ENCODE results near the gene FAM216B.
"Not testable (repeated sequence)": the region's sequence is repeated elsewhere in the genome, so short reads cannot be mapped to it uniquely, and the experiment has no call there.

The FAM216B gene

GRCh38 chr13:42753697-42754096, 27.7 kb upstream of the FAM216B start:
- H3K36me3 ChIP-seq (ENCODE audit: control insufficient read depth, insufficient read depth, low read length, severe bottlenecking) = no peaks in the 10 kb centered on the region
- no peak overlapping the region for H3K4me3 ChIP-seq (ENCODE audit: low read length)
- H3K9ac ChIP-seq (ENCODE audit: low read length) = no peak overlapping the region
- H3K27me3 ChIP-seq (replicated peaks; ENCODE audit: control insufficient read depth, insufficient read depth, low read length) = no peaks in the 10 kb centered on the region
- DNase-seq (ENCODE audit: low read depth) = no peak
- peaks cover 11% of the 10 kb centered on the region for H3K4me1 ChIP-seq (ENCODE audit: control insufficient read depth, insufficient read depth, low read length)
- H3K9me3 ChIP-seq (ENCODE audit: control insufficient read depth, low read length) = no peaks in the 10 kb centered on the region

- no peaks in the 10 kb centered on the region for H3K36me3 ChIP-seq (ENCODE audit: control insufficient read depth, insufficient read depth, low read length, severe bottlenecking)
- H3K27me3 ChIP-seq (replicated peaks; ENCODE audit: control insufficient read depth, insufficient read depth, low read length) = no peaks in the 10 kb centered on the region
- peaks cover 11% of the 10 kb centered on the region for H3K4me1 ChIP-seq (ENCODE audit: control insufficient read depth, insufficient read depth, low read length)
- peak; percentile 16 for DNase-seq (ENCODE audit: low read depth)
- no peak overlapping the region for H3K9ac ChIP-seq (ENCODE audit: low read length)
- H3K9me3 ChIP-seq (ENCODE audit: control insufficient read depth, low read length) = no peaks in the 10 kb centered on the region
- no peak overlapping the region for H3K4me3 ChIP-seq (ENCODE audit: low read length)
Measured at GRCh38 chr13:42754801-42755510, 26.4 kb upstream of the FAM216B start.

GRCh38 chr13:42757678-42758420, 23.5 kb upstream of the FAM216B start:
- Histone ChIP-seq H3K36me3 (ENCODE audit: control insufficient read depth, insufficient read depth, low read length, severe bottlenecking) (no peaks in the 10 kb centered on the region), H3K9ac (ENCODE audit: low read length) (no peak overlapping the region), H3K27me3 (replicated peaks; ENCODE audit: control insufficient read depth, insufficient read depth, low read length) (no peaks in the 10 kb centered on the region)

GRCh38 chr13:42758515-42758914, 22.9 kb upstream of the FAM216B start:
- no peak overlapping the region for H3K9ac ChIP-seq (ENCODE audit: low read length)
- H3K36me3 ChIP-seq (ENCODE audit: control insufficient read depth, insufficient read depth, low read length, severe bottlenecking) = no peaks in the 10 kb centered on the region
- H3K9me3 ChIP-seq (ENCODE audit: control insufficient read depth, low read length) = no peaks in the 10 kb centered on the region
- H3K4me3 ChIP-seq (ENCODE audit: low read length) = no peak overlapping the region
- H3K27me3 ChIP-seq (replicated peaks; ENCODE audit: control insufficient read depth, insufficient read depth, low read length) = no peaks in the 10 kb centered on the region
- H3K4me1 ChIP-seq (ENCODE audit: control insufficient read depth, insufficient read depth, low read length) = no peaks in the 10 kb centered on the region
- DNase-seq (ENCODE audit: low read depth) = no peak

More at GRCh38 chr13:42757678-42758420, 23.5 kb upstream of the FAM216B start:
- Histone ChIP-seq H3K4me3 (ENCODE audit: low read length) (no peak overlapping the region), H3K4me1 (ENCODE audit: control insufficient read depth, insufficient read depth, low read length) (no peaks in the 10 kb centered on the region), H3K9me3 (ENCODE audit: control insufficient read depth, low read length) (no peaks in the 10 kb centered on the region)
- no peak for DNase-seq (ENCODE audit: low read depth)

- no peak for DNase-seq (ENCODE audit: low read depth)
- H3K36me3 ChIP-seq (ENCODE audit: control insufficient read depth, insufficient read depth, low read length, severe bottlenecking) = no peaks in the 10 kb centered on the region
- H3K9me3 ChIP-seq (ENCODE audit: control insufficient read depth, low read length) = no peaks in the 10 kb centered on the region
- H3K4me3 ChIP-seq (ENCODE audit: low read length) = no peak overlapping the region
- H3K27me3 ChIP-seq (replicated peaks; ENCODE audit: control insufficient read depth, insufficient read depth, low read length) = no peaks in the 10 kb centered on the region
- no peaks in the 10 kb centered on the region for H3K4me1 ChIP-seq (ENCODE audit: control insufficient read depth, insufficient read depth, low read length)
- no peak overlapping the region for H3K9ac ChIP-seq (ENCODE audit: low read length)
Measured at GRCh38 chr13:42760951-42761350, 20.4 kb upstream of the FAM216B start.

- no peaks in the 10 kb centered on the region for H3K9me3 ChIP-seq (ENCODE audit: control insufficient read depth, low read length)
- no peaks in the 10 kb centered on the region for H3K27me3 ChIP-seq (replicated peaks; ENCODE audit: control insufficient read depth, insufficient read depth, low read length)
- no peak overlapping the region for H3K4me3 ChIP-seq (ENCODE audit: low read length)
- DNase-seq (ENCODE audit: low read depth) = peak; percentile 15
- no peaks in the 10 kb centered on the region for H3K4me1 ChIP-seq (ENCODE audit: control insufficient read depth, insufficient read depth, low read length)
- H3K36me3 ChIP-seq (ENCODE audit: control insufficient read depth, insufficient read depth, low read length, severe bottlenecking) = no peaks in the 10 kb centered on the region
- no peak overlapping the region for H3K9ac ChIP-seq (ENCODE audit: low read length)
Measured at GRCh38 chr13:42762251-42762650, 19.1 kb upstream of the FAM216B start.

GRCh38 chr13:42762917-42763316, 18.5 kb upstream of the FAM216B start:
- Histone ChIP-seq H3K9me3 (ENCODE audit: control insufficient read depth, low read length) (no peaks in the 10 kb centered on the region), H3K9ac (ENCODE audit: low read length) (no peak overlapping the region), H3K36me3 (ENCODE audit: control insufficient read depth, insufficient read depth, low read length, severe bottlenecking) (no peaks in the 10 kb centered on the region), H3K27me3 (replicated peaks; ENCODE audit: control insufficient read depth, insufficient read depth, low read length) (no peaks in the 10 kb centered on the region), H3K4me1 (ENCODE audit: control insufficient read depth, insufficient read depth, low read length) (no peaks in the 10 kb centered on the region), H3K4me3 (ENCODE audit: low read length) (no peak overlapping the region)
- peak; percentile 51 for DNase-seq (ENCODE audit: low read depth)

GRCh38 chr13:42766016-42766415, 15.4 kb upstream of the FAM216B start:
- no peak for DNase-seq (ENCODE audit: low read depth)
- Histone ChIP-seq H3K4me1 (ENCODE audit: control insufficient read depth, insufficient read depth, low read length) (no peaks in the 10 kb centered on the region), H3K4me3 (ENCODE audit: low read length) (no peak overlapping the region), H3K9ac (ENCODE audit: low read length) (no peak overlapping the region), H3K27me3 (replicated peaks; ENCODE audit: control insufficient read depth, insufficient read depth, low read length) (no peaks in the 10 kb centered on the region), H3K36me3 (ENCODE audit: control insufficient read depth, insufficient read depth, low read length, severe bottlenecking) (no peaks in the 10 kb centered on the region), H3K9me3 (ENCODE audit: control insufficient read depth, low read length) (no peaks in the 10 kb centered on the region)

GRCh38 chr13:42769650-42770049, 11.7 kb upstream of the FAM216B start:
- Histone ChIP-seq H3K9me3 (ENCODE audit: control insufficient read depth, low read length) (no peaks in the 10 kb centered on the region), H3K4me3 (ENCODE audit: low read length) (no peak overlapping the region), H3K9ac (ENCODE audit: low read length) (no peak overlapping the region), H3K36me3 (ENCODE audit: control insufficient read depth, insufficient read depth, low read length, severe bottlenecking) (no peaks in the 10 kb centered on the region), H3K4me1 (ENCODE audit: control insufficient read depth, insufficient read depth, low read length) (no peaks in the 10 kb centered on the region), H3K27me3 (replicated peaks; ENCODE audit: control insufficient read depth, insufficient read depth, low read length) (no peaks in the 10 kb centered on the region)
- DNase-seq (ENCODE audit: low read depth) = no peak

GRCh38 chr13:42776558-42776957, 4.8 kb upstream of the FAM216B start:
- not testable (repeated sequence) for H3K4me3 ChIP-seq (ENCODE audit: low read length); H3K9ac ChIP-seq (ENCODE audit: low read length); H3K9me3 ChIP-seq (ENCODE audit: control insufficient read depth, low read length); H3K27me3 ChIP-seq (replicated peaks; ENCODE audit: control insufficient read depth, insufficient read depth, low read length); H3K36me3 ChIP-seq (ENCODE audit: control insufficient read depth, insufficient read depth, low read length, severe bottlenecking); DNase-seq (ENCODE audit: low read depth)
- peaks cover 11% of the 10 kb centered on the region for H3K4me1 ChIP-seq (ENCODE audit: control insufficient read depth, insufficient read depth, low read length)

GRCh38 chr13:42777467-42777866, 3.9 kb upstream of the FAM216B start:
- DNase-seq (ENCODE audit: low read depth) = no peak
- H3K4me3 ChIP-seq (ENCODE audit: low read length) = no peak overlapping the region
- H3K36me3 ChIP-seq (ENCODE audit: control insufficient read depth, insufficient read depth, low read length, severe bottlenecking) = no peaks in the 10 kb centered on the region
- peaks cover 11% of the 10 kb centered on the region for H3K4me1 ChIP-seq (ENCODE audit: control insufficient read depth, insufficient read depth, low read length)
- no peaks in the 10 kb centered on the region for H3K27me3 ChIP-seq (replicated peaks; ENCODE audit: control insufficient read depth, insufficient read depth, low read length)
- no peak overlapping the region for H3K9ac ChIP-seq (ENCODE audit: low read length)
- H3K9me3 ChIP-seq (ENCODE audit: control insufficient read depth, low read length) = no peaks in the 10 kb centered on the region

All from adipocyte (in vitro differentiated cells).